Head of caudate nucleus (tissue), 42 donors: ENCODE measurements around the gene MAP3K5.
"Not testable (repeated sequence)": the region's sequence is repeated elsewhere in the genome, so short reads cannot be mapped to it uniquely, and the experiment has no call there.

ENCODE experiments used
- DNase-seq, 42 donors: peaks; one replicate each; pipeline versions ENCODE4 v3.0.0 to v3.0.0-alpha.2; 2020 to 2021; ENCODE audit warnings: mixed read lengths in 7 of 42
- intact Hi-C: fragments of 100-400 bp; cut with DNase I; formaldehyde crosslinking; loops from one replicate; pipeline ENCODE4 v1.15.0; 2022

MAP3K5 gene

DNA sequence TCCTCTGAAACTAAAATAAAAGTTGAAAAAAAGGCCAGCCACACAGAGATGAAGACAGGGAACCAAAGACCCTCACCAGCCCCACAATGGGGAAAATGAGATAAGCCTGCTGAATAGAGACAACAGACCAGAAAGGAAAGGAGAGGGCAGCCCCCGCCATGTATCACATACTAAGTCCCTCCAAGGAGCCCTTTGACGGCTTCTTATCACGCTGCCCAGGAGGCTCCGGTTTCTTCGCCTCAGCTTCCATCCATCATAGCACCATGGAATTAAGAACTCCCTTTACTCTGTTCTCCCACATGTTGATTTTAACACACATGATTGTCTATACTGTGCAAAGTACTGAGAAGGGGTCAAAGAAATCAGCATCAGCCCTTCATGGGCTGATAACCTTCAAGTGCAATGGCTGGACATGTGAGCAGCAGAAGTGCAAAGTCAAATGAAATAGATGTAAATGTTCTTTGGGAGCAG lies 54.9 kb downstream of the MAP3K5 start:
- intact Hi-C loops, result no loop called here
- DNase-seq, result no peak

DNA sequence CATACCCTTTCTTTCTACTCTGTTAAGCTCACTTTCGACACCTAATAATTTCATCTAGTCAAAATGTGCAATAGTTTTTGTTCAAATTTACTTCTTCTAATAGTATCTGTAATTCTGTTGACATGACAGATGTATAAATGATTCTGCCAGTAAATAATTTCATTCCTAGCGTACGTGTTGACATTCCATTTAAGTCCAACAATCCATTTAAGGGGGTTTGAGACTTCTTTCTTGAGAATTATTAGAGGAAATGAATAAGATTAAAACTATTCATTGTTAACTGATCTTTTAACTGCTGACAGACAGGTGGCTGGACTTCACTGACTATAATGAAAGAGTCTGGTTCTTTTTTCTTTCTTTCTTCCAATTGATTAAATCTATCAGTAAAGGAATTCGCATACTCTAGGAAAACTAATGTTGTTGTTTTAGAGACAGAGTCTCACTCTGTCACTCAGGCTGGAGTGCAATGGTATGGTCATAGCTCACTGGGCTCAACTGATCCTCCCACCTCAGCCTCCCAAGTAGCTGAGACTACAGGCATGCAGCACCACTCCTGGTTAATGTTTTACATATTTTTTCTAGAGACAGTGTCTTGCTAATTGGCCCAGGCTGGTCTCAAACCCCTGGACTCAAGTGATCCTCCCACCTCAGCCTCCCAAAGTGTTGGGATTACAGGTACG lies 55.9 kb downstream of the MAP3K5 start:
- DNase-seq, result no peak
- intact Hi-C loops, result no loop called here

DNA sequence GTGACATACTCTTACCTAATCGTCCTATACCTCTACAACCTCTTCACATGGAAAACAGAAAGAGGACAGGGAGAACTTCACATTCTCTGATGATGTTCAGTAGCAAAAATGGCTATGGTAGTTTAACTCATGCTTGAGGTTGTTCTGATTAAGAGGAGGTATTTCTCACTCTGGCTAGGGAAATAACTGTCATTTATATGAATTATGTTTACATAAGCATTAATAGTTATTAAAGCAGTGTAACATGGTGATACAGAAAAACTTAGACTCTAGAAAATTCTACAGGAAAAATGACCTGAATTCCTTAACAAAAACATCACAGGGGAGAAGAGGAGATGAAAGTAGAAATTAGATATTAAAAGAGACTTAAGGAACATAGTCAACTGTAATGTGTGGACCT lies 57.3 kb downstream of the MAP3K5 start:
- intact Hi-C loops, result no loop called here

DNA sequence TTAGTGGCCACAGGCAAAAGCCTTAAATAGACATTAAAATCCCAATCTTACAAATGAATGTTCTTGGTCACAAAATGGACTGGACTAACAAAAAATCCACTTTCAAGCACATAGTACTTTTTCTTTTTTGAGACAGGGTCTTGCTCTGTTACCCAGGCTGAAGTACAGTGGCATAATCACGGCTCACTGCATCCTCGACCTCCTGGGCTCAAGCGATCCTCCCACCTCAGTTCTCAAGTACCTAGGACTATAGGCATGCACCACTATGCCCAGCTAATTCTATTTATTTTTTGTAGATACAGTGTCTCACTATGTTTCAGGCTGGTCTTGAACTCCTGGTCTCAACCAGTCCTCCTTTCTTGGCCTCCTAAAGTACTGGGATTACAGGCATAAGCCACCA lies 59.4 kb downstream of the MAP3K5 start:
- no peak for DNase-seq
- intact Hi-C loops, result no loop called here

More for the DNA sequence above, 57.3 kb downstream of the MAP3K5 start:
- DNase-seq, result no peak

DNA sequence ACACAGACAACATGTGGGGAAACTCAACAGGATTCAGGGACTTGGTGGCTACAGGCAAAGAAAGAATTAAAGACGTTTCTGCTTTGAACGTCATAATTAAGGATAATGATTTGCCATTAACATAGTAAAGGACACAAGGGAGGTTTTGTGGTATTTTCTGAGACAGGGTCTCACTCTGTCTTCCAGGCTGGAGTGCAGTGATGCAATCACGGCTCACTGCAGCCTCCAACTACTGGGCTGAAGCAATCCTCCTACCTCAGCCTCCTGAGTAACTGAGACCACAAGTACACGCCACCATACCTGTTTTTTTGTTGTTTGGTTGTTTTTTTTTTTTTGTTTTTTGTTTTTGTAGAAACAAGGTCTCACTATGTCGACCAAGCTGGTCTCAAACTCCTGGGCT lies 62.4 kb downstream of the MAP3K5 start:
- DNase-seq, result no peak
- intact Hi-C loops, result no loop called here

DNA sequence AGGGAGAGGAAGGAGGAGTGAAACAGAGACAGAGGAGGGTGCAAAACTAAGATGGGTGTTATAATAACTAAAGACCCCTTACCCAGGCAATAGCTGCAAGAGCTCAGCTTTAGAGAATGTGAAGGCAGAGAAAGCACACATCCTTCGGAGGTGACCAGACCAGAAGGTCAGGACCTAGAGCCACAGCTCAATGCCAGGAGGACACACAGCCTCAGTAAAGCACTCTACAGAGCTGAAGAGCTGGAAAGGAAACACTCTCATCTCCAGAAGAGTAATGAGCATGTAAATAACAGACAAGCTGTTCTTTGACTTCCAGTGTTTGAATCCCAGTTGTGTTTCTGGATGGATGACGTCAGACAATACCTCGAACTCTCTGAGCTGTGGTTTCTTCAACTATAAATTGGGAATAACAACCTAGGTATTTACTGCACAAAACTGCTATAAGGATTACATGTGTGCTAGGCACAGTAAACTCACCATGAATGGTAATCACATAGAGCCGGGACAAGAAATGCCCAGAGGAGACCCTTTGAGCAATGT lies 63.2 kb downstream of the MAP3K5 start:
- intact Hi-C loops, result no loop called here
- no peak for DNase-seq

DNA sequence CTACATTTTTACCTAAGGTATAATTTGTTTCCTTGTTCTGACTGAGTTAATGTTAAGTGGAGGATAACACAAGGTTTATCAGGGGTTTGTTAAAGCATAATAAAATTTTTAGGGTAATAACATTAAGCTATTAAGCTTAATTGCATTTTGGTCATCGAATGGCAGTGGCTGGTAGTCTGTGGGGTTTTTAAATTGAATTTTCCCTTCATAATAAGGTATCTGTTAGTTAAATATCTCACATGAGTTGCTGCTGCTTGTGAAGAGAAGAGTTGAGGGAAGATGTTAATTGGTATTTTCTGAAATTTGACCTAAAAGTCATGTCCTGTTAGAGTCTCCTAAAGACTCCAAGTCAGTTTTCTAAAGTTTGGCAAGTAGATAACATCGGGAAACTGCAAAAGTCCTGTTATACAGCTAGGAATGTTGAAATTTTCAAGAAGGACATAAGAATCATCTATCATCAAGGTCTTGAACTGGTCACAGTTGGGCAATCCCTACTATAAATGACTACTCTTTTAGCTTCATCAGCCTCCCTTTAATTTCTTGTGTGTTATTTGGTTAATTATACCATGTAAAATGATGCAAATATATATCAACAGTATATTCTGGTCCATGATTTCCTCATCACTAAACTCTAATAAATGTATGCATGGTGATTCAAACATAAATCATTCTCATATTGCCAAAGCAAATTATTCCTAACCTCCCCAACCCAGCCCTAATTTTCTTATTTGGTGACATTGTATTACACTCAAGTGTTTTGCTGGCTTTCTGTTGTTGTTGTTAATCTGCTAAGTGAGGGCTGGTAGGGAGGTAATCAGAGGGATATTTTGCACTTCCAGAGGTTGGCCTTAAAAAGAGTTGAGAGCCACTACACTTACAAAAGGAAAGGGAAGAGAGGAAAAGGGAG lies 64.0 kb downstream of the MAP3K5 start:
- DNase-seq, result no peak
- intact Hi-C loops, result no loop called here

DNA sequence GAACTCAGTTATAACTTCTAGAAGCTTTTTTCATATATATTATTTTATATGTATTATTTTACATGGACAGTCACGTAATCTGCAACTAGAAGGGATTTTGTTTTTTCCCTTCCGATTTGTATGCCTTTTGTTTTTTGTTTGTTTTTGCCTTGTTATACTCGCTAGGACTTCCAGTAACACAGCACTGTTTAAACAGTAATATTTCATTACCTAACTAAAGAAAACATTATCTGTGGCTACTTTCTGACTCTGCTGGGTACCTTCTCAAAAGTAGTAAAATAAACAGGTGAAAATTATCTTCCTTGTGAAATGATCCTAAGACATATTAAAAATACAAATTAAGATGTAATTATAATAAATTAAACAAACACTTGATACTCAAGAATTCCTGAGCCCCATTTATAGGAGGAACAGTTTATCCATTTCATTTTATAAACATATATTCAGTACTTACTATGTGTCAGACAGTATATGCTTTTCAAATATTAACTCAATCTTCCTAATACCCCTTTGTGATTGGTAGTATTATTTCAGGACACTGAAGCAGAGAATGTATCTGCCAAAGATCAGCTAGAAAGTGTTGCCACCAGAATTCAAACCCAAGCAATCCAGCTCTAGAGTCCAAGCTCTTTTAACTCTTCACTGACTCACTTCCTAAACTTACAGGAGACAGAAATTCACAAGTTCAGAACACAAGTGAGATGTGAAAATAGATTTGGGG lies 65.3 kb downstream of the MAP3K5 start:
- intact Hi-C loops, result no loop called here
- no peak for DNase-seq

DNA sequence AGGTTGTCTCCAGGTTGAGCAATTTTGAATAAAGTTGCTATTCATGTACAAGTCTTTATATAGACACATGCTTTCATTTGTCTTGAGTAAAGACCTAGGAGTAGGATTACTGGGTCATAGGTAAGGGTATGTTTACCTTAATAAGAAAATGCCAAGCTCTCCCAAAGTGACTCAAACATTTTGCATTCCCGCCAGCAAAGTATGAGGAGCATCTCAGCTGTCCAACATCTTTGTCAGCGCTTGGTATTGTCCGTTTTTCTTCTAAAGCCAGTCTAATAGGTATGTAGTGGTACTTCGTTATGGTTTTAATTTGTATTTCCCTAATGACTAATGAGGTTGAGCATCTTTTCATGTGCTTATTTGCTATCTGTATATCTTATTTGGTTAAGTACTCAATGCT lies 67.2 kb downstream of the MAP3K5 start:
- intact Hi-C loops, result no loop called here
- DNase-seq, result no peak

DNA sequence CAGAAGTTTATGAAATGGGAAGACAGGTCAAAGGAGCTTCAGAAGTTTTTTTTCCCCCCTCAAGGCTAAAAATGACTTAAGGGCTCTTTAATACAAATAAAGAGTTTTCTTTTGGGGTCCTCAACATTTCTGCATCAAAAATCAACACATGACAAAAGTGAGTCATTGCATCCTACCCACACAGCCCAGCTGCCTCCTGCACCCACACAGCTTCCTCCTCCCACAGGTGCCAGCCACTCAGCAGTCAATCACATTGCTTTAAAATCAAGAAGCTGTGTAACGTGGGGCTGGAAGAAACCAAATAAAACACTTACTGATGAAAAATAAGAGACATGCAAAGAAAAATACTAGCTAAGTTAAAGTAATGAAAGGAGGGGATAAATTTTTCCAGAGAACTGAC lies 68.5 kb downstream of the MAP3K5 start:
- intact Hi-C loops, result no loop called here
- peak in 41 of 42 donors; percentile 16 to 88 (median 60) for DNase-seq

DNA sequence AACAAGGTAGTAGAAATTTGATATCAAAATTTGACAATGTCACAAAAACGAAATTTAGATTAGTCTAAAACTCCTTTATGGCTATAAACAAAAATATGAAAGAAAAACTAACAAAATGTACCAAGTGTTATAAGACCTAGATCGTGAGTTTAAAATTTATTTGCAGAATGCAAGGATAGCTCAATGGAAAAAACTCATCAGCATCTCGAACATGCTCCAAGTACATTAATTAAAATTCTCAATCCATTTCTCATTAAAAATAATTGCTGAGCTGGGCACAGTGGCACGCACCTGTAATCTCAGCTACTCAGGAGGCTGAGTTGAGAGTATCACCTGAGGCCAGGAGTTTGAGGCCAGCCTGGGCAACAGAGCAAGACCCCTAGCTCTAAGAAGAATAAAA lies 70.8 kb downstream of the MAP3K5 start:
- intact Hi-C loops, result no loop called here

DNA sequence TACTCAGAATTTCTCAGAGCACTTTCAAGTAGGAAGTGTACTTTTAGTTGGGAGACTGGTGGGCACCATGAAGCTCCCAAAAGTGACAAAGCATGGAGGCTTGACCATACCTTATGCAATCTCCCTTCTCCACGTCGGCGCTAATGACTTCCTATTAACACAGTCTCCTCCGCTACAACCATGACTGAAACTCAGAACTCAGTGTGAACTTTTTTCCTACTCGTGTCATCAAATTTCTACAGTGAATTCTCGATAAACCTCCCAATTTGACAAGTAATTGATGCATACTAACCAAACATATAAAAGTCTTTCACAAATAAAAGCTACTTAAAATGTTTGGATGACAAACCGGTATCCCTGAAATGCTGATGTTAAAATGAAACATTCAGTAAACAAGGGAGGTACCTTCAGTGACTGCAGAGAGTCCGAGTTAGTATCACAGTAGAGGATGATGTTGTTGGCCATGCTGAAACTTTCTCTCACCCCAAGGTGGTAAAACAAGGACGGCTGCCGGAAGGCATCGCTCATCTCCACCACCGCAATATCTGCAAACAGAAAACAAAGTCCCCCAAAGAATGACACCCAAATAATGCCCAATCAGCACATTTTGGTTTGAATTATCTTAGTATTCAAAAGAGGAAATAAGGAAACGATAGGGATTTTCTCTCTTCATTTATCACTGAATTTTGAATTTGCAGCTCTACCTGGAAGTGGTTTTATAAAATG lies 72.1 kb downstream of the MAP3K5 start:
- no peak for DNase-seq
- intact Hi-C loops, result loop anchor here (1.0 kb wide), 1 partner anchor 72 kb away; the partner anchor contains the start of gene MAP3K5

More for the DNA sequence above, 70.8 kb downstream of the MAP3K5 start:
- no peak for DNase-seq

DNA sequence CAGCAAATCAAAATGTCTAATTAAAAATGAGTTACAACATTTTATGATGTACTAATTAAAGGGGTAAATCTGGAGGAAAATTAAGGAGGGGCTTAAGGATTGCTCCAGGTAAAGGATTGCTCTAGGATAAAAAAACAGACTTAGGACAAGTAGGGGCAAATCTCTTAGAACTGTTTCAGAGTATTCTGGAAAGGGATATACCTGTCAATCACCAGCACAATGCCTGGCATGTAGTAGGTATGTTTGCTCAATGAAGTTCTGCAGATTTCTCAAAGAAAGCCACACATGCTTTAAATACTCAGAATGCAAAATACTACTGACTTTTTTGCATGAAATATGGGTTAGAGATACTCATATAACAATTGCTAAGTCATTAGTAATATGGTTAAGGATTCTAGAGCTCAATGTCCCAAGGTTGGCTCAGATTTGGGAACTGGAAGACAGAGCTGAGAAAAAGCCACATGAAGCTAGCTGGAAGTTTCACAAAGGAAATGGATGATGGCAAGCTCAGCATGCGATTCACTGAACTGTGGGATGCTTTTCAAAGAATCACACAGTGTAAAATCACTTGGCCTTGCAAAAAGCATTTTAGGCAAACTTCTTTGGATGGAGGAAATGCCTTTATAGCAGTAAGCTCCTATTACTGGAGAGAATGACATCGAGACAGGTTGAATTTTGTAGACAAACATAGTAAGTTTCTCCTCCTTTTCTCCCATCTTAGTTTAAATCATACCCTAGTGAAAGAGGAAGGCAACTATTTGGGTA lies 72.8 kb downstream of the MAP3K5 start:
- DNase-seq, result peak in 9 of 42 donors; percentile 17 to 49 (median 26)
- intact Hi-C loops, result loop anchor here (1.0 kb wide), 1 partner anchor 73 kb away; the partner anchor contains the start of gene MAP3K5

DNA sequence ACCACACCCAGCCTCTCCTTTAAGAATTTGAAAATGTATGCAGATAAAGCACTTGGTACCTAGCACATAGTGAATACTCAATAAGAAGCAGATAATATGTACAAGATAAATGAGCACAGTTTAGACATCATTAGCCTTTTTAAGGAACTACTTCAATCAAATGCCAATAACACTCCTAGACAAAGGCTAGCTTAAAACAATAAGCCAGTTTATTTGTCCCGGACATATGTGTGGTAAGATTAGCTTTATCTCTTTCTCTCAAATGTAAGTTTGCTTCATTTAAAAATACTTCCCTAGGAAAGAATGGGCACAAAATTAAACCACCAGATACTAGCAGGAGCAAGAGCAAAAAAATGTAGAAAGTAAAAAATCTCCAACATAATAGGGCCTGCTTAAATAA lies 73.8 kb downstream of the MAP3K5 start:
- intact Hi-C loops, result no loop called here
- no peak for DNase-seq

DNA sequence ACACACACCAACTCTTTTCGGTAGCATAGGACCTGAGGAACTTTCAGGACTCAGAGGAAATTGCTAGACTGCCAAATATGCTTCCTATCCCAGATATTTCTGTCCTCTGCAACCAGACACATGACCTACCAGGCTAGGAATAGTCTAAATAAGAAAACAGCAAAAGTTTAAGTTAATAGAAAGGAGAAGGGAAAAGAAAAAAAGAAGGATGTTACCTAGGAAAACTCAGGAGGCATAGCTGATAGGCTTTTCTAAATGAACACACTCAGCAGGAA lies 74.6 kb downstream of the MAP3K5 start:
- no peak for DNase-seq
- intact Hi-C loops, result no loop called here

DNA sequence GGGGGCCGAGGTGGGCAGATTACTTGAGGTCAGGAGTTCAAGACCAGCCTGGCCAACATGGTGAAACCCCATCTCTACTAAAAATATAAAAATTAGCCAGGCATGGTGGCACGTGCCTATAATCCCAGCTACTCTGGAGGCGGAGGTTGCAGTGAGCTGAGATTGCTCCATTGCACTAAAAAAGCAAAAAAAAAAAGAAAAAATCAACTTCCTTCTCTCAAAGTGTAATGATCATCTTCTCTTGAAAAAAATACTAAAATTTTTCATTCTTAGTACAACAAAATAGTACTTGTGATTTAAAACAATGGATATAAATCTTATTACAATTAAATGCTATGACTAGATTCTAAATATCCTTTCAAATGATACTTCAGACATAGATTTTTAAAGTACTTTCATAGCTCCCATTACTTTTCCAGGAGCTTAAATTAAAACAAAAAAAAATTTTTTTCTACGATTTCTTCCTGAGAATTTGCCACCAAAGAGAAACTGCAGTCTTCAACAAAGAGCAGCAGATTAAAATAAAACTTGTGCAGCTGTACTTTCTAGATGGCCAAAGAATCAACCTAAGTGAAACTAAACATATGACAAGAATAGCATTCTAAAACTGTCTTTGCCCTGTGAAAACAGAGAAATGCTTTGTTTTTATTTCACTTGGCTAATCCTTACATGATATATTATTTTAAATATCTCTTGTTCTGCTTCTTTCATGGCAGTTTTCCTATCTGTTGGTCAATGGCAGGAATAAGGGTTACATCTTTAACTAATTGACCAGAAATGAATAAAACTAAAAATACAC lies 75.2 kb downstream of the MAP3K5 start:
- DNase-seq, result no peak
- intact Hi-C loops, result no loop called here

DNA sequence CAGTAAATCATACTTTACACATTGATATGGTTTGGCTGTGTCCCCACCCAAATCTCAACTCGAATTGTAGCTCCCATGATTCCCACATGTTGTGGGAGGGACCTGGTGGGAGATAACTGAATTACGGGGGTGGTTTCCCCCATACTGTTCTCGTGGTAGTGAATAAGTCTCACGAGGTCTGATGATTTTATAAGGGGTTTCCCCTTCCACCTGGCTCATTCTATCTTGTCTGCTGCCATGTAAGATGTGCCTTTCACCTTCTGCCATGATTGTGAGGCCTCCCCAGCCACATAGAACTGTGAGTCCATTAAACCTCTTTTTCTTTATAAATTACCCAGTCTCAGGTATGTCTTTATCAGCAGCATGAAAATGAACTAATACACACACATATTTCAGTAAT lies 79.6 kb downstream of the MAP3K5 start:
- intact Hi-C loops, DNase-seq: not testable (repeated sequence)
